Activated naive CD4-positive, alpha-beta T cell treated with anti-CD3 and anti-CD28 coated beads, Interleukin-2, amount 50 U/mL, for 16 hours (primary cell): ENCODE data around the gene SELENON.
A peak's percentile ranks its signal among the peaks of the same experiment; 100 is the strongest.
"Not testable (repeated sequence)": the region's sequence is repeated elsewhere in the genome, so short reads cannot be mapped to it uniquely, and the experiment has no call there.

Experiments
- DNase-seq: peaks from one replicate; pipeline ENCODE4 v3.0.0-alpha.2; 2020

Gene SELENON

GRCh38 chr1:25832336-25833037, 32.5 kb downstream of the SELENON start:
- no peak for DNase-seq

DNA sequence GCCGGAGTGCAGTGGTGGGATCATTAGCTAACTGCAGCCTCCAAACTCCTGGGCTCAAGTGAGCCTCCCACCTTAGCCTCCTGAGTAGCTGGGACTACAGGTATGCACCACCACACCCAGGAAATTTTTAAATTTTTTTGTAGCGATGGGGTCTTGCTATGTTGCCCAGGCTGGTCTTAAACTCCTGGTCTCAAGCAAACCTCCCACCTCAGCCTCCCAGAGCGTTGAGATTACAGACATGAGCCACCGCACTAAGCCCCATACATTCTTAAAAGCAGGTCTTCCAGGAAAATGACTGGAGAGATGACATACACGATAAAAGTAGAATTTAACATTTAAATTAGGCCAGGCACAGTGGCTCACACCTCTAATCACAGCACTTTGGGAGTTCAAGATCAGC, 33.2 kb downstream of the SELENON start:
- DNase-seq, result no peak

DNA sequence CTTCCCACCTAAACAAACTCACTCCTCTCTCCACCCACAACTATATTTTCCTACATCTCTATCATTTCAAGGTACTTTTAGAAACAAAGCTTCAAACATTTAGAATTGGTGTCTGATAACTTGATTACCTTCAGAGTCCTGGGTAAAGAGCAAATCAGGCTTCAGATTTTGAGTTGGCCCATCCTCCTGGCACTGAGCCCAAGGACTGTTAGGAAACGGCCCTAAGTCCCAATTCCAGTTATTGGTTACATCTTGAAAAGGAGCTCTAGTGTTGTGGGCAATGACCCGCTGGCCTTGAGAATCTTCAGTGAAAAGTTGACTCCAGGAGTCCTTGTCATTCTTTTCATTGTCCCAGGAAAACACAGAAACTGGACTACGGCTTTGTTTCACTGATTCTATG, 34.9 kb downstream of the SELENON start:
- no peak for DNase-seq

DNA sequence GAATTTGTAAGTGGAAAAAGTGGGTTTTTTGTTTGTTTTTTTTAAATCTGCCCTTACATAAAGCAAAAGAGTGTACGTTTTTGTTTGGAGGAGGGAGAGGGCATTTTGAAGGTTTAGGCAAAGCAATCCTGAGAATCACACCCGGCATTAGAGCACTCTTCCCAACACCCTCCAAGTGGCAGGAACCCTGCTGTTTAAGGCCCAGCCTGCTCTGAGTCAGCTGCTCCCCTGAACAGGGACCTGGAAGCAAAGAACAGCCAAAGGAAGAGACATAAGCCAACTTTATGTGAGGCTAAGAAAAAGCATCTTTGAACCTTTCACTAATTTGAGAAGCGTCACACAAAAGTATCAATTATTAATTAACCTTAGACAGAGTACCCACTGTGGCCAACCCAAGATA, 36.7 kb downstream of the SELENON start:
- no peak for DNase-seq

GRCh38 chr1:25837262-25837875, 37.4 kb downstream of the SELENON start:
- no peak for DNase-seq

GRCh38 chr1:25839808-25840207, 39.8 kb downstream of the SELENON start:
- not testable (repeated sequence) for DNase-seq

DNA sequence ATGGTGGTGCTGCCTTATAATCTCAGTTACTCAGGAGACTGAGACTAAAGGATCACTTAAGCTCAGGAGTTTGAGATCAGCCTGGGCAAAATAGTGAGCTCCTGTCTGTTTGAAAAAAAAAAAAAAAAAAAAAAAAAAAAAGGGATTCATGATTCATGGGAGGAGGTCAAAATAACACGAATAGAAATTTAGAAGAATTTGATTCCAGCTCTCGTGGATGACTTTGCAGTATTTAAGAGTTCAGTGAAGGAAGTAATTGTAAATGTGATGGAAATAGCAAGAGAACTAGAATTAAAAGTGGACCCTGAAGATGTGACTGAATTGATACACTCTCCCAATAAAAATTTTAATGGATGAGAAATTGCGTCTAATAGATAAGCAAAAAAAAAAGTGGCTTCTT, 43.5 kb downstream of the SELENON start:
- no peak for DNase-seq

DNA sequence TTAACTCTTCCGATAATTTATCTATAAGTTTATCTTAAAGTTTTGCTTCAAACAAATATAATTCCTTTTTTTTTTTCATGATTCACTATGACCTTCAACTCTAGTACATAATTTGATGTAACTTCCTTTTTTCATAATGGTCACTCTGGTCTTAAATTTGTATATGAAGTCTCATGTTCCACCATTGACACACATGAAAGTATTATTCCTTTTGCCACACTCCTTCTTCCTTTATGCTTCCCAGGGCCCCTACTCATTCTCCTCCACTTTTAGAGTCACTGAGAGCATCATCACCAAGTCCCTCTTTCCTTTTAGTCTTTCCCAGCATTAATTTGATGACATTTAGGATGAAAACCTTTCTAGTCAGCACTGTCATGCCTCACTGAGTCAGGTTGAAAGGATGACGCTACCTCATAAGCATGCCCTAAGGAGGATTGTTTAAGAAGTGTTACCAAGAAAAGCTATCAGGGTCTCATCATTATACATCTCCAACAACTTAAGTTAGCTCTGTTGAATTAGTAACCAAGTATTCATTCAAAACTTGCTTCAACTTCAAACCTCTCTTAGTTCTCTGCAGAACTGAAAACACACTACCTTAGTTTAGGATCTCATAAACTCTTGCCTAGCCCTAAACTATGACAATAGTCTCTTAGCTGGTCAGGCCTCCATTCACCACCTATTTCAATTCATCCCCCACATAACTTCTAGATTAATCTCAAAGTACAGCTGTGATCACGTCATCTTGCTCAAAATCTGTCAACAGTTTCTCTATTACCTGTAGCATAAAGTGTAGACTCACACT, 44.7 kb downstream of the SELENON start:
- no peak for DNase-seq

- no peak for DNase-seq
Measured at GRCh38 chr1:25845664-25846063, 45.7 kb downstream of the SELENON start.

GRCh38 chr1:25847929-25848328, 47.9 kb downstream of the SELENON start:
- no peak for DNase-seq

DNA sequence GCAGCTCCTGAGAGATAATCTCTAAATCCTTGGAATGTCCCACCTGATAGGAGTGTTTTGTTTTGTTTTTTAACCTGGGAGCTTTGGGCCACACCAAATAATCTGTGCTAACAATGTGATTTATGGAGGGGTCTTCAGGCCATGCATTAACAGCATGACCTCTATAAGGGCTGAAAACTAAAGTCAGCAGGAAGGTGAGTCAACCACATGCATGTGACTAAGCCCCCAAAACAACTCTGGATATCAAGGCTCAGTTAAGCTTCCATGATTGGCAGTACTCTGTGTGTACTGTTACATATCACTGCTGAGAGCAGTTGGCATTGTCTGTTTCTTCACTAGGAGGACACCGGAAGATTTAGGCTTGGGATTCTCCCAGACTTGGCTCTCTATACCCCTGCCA, 48.5 kb downstream of the SELENON start:
- DNase-seq, result no peak

- no peak for DNase-seq
Measured at GRCh38 chr1:25854554-25854953, 54.6 kb downstream of the SELENON start.

DNA sequence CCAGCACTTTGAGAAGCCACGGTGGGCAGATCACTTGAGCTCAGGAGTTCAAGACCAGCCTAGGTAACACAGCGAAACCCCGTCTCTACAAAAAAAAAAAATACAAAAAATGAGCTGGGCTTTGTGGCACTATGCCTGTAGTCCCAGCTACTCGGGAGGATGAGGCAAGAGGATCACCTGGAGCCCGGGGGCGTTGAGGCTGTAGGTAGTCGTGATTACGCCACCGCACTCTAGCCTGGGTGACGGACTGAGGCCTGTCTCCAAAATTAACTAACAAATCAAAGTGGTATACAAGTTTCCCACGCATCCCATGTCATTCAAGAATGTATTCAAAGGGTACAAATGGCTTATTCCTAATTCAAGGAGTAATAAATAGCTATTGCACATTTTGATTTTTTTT, 56.9 kb downstream of the SELENON start:
- no peak for DNase-seq

GRCh38 chr1:25858494-25858893, 58.5 kb downstream of the SELENON start:
- DNase-seq, result no peak

DNA sequence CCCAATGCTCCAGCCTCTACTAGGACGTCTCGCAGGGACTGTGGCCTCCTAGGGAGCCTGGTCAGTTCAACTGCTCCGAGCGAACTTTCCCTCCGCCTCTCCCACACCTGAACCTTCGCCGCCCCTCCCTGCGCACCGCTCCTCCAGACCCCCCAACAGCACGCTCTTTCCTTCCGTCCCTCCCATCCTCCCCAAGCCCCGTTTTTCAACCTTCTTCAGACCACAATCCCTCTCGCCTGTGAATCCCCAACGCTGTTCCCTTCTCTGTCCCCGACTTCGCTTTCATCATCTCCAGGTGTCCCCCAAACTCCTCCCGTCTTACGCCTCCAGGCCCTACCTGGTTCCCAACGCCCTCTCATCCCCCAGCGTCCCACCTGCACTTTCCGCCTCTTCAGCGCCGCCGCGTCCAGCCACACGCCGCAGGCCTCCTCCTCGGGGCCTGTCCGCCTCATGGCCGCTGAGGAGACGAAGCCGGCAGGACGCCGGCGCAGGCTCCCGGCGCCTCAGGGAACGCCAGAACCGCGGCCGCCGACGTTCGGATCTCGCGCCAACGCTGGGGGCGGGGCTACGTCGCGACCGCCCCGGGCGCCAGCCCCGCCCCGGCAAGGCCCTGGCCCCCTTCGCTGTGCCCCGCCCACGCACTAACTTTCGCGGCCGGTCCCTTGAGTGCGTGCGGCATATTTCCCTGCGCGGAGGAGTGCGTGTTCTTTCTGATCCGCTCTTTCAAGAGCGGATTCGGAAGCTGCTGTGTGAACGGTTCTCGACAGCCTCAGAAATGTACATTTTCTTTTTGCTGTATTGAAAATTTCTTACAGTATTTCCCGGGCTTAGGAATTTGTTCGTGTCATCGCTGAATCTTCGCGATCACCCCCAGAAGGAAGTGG, 59.2 kb downstream of the SELENON start, which contains the start of gene AUNIP:
AUNIP (minus strand) TSS at position 552 of the 884 bp plus-strand sequence; CDS start at position 452, 100 bp downstream.
- DNase-seq, result peak; percentile 92

DNA sequence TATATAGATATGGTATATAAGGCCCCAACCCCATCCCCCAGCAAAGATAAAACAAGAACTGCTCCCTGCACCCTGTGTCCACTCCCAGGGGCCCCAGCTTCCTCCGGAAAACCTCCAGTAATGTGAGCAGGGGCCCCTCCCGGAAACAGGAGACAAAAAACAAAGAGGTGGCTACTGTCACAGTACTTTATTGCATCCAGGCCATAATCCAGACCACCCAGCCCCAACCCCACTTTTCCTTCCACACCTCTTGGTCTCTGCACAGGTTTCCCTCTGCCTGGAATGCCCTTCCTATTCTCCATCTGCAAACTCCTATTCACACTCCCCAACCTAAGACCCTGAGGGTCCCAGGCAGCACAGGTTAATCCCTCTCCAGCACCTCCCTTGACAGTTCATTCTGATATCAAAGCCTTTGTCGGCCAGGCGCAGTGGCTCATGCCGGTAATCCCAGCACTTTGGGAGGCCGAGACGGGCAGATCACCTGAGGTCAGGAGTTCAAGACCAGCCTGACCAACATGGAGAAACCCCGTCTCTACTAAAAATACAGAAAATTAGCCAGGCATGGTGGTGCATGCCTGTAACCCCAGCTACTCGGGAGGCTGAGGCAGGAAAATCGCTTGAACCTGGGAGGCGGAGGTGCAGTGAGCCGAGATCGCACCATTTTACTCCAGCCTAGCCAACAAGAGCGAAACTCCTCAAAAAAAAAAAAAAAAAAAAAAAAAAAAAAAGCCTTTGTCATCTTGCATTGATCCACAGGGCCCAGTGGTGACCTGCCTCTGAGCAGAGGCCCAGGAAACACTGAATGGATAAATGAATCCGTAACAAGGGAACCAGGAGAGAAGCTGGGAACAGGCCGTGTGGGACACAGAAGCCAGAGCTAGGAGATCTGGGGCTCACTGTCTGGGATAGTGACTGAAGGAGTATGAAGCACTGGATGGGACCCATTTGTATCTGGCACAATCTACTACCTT, 61.6 kb downstream of the SELENON start:
- DNase-seq, result no peak

GRCh38 chr1:25862785-25863485, 62.9 kb downstream of the SELENON start:
- DNase-seq, result no peak

DNA sequence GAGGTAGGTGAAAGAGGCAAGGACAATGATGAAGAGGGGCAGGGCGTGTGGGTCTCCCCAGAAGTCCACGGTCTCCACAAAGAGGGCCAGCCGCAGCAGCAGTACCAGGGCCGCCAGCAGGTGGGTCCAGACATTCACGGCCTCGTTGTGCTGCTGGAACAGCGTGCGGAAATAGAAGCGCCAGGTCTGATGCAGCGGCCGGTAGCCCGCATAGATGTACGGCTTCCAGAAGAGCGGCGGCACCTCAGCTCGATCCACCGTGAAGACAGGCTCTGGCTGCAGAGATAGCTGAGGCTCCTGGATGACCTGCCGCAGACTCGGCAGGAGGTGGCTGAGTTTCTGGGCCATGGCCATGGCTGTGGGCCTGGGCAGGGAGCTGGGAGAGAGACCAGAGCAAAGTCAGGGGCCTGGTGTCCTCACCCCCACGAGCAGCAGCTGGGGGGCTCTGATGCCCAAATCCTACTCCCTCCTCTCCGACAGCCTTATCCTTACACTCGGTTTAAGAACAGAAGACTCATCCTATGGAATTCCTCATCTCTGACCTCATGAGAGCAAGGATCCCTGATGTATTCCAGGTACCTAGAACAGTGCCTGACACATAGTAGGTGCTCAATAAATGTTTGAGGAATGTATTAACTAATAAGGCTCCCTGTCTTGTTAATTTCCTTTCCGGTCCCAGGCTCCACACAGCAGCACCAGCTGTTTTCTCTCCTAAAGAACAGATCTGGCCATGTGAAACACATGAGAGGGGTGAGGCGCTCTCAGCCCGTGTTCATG, 63.7 kb downstream of the SELENON start:
- no peak for DNase-seq

- no peak for DNase-seq
Measured at GRCh38 chr1:25864434-25864833, 64.4 kb downstream of the SELENON start.

DNA sequence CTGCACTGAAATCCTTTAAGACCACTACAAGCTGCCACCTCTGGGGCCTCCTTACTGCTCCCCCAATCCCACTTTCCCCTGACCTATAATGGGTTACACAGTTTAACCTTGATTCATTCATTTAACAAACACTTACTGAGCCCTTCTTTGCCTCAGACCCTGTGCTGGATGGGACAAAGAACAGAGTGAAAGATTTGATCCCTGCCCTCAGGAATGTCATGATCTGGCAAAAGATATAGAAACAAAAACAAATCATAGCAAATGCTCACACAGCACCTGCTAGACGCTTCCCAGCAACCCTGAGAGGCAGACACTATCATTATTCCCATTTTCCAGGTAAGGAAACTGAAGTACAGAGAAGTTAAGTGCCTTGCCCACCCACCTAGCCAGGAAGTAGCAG, 66.3 kb downstream of the SELENON start:
- DNase-seq, result no peak
